Activated CD8-positive, alpha-beta memory T cell treated with anti-CD3 and anti-CD28 coated beads, Interleukin-2, amount 50 U/mL, for 1 hour (primary cell): ENCODE measurements around the gene UQCRC1.

Source experiments
- DNase-seq: peaks from one replicate; pipeline ENCODE4 v3.0.0-alpha.2; 2020; ENCODE audit errors: extremely low read depth

UQCRC1 gene

GRCh38 chr3:48609088-48610005 is at the start of gene UQCRC1:
TSS of gene UQCRC1 (minus strand) at chr3:48609646. CDS start at chr3:48609620, 26 bp downstream.
- peak; percentile 74 for DNase-seq

- DNase-seq = no peak
These were observed 47.4 kb upstream of the UQCRC1 start for GRCh38 chr3:48656841-48657281.

- DNase-seq = peak; percentile 57
These were observed 46.8 kb upstream of the UQCRC1 start for GRCh38 chr3:48656061-48656840.

GRCh38 chr3:48655606-48656005 is 46.2 kb upstream of the UQCRC1 start:
- DNase-seq = peak; percentile 25

GRCh38 chr3:48655063-48655462 is 45.6 kb upstream of the UQCRC1 start:
- DNase-seq = no peak

GRCh38 chr3:48652923-48653715 is 43.7 kb upstream of the UQCRC1 start:
- no peak for DNase-seq

GRCh38 chr3:48651771-48652170 is 42.3 kb upstream of the UQCRC1 start:
- no peak for DNase-seq

GRCh38 chr3:48650723-48651122 is 41.3 kb upstream of the UQCRC1 start:
- DNase-seq = no peak

GRCh38 chr3:48648188-48648850 is 38.9 kb upstream of the UQCRC1 start:
- no peak for DNase-seq

GRCh38 chr3:48647714-48648113 is 38.3 kb upstream of the UQCRC1 start:
- DNase-seq = no peak

- DNase-seq = no peak
These were observed 35.7 kb upstream of the UQCRC1 start for GRCh38 chr3:48644898-48645760.

GRCh38 chr3:48642605-48643004 is 33.2 kb upstream of the UQCRC1 start:
- no peak for DNase-seq

GRCh38 chr3:48641396-48641795 is 31.9 kb upstream of the UQCRC1 start:
- DNase-seq = no peak

GRCh38 chr3:48639944-48640606 is 30.6 kb upstream of the UQCRC1 start:
- no peak for DNase-seq

- DNase-seq = no peak
These were observed 27.9 kb upstream of the UQCRC1 start for GRCh38 chr3:48637305-48637704.

- DNase-seq = no peak
These were observed 26.8 kb upstream of the UQCRC1 start for GRCh38 chr3:48636149-48636655.

GRCh38 chr3:48635222-48636021 is 26.0 kb upstream of the UQCRC1 start, which contains the start of gene SLC26A6:
TSS of gene SLC26A6 (minus strand) at chr3:48635461. CDS start at chr3:48635393, 68 bp downstream.
- peak; percentile 69 for DNase-seq

- DNase-seq = no peak
These were observed 25.3 kb upstream of the UQCRC1 start for GRCh38 chr3:48634661-48635221.
